Measurements from ENCODE around the gene ATP5IF1. TPM values are rescaled to one million over a fixed set of nuclear protein-coding genes. Genes with fewer than 3 reads are reported as not detected.
A peak's percentile ranks its signal among the peaks of the same experiment; 100 is the strongest.

ATP5IF1 gene
- total and polyA plus RNA-seq, 2 of the 4 experiments (the other 2 are of a cell fraction), result 33.7 to 105 TPM

DNA sequence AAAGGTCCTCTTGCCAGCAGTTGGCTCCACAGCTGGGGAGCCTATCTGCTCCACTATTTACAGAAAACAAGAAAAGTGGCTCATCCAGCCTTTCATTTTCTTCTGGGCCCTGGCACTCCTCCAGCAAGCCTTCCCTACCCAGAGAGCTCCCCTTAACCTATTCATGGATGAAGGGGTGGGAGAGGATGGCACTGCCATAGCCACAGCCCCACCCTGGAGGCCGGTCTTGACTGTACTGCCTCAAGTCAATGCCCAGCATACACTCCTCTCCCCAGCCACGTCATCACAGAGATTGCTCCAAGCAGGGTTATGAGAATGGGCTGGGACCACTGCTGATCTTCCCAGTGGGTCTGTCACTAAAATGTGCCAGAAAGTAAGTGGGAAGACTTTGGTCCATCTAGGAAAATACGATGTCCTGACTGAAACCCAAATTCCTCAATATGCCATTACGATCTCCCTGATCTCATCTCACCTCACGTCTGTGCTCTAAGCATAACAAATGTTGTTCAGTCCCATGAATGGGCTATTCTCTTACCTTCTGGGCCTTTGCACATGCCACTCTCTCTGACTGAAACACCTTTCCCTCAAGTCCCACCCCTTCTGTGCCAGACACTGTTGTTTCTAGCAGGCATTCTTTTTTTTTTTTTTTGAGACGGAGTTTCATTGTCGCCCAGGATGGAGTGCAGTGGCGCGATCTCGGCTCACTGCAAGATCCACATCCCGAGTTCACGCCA, 38.1 kb upstream of the ATP5IF1 start:
- H2BK120ac ChIP-seq (ENCODE audit: low read depth, low read length), result no peak overlapping the region
- dilution Hi-C loops (cut with HindIII; ENCODE audit: low sequenced_read_pairs, unreplicated experiment) (no loop called here), intact Hi-C loops (cut with micrococcal nuclease) (no loop called here), in situ Hi-C loops (cut with MboI; ENCODE audit: low sequenced_read_pairs) (no loop called here)
- H4K8ac ChIP-seq (ENCODE audit: low read depth in 2 of 2, low read length in 2 of 2), result no peak overlapping the region
- H3K4ac ChIP-seq (ENCODE audit: low read depth, low read length), result no peak overlapping the region
- H3K18ac ChIP-seq (ENCODE audit: low read depth, low read length), result no peak overlapping the region
- BruUV-seq (replicated peaks), result no TSS peak
- POLR2A ChIA-PET (ENCODE audit: unreplicated experiment), result no interaction called here
- no peak overlapping the region for H3K56ac ChIP-seq (ENCODE audit: extremely low read depth, insufficient read depth, low read length)
- H3K36me3 ChIP-seq (ENCODE audit: control insufficient read depth, insufficient read depth, low read length), result peaks cover 35% of the 10 kb centered on the region
- H2BK5ac ChIP-seq (ENCODE audit: low read depth, low read length, poor library complexity, severe bottlenecking), result no peak overlapping the region
- TF ChIP-seq RAD21 (IDR thresholded peaks at IDR 0.05; ENCODE audit: low read length) (no peak), FOS (IDR thresholded peaks at IDR 0.05; ENCODE audit: low read depth, low read length) (no peak), CHD1 (IDR thresholded peaks at IDR 0.05; ENCODE audit: low read depth, low read length) (no peak), RCOR1 (IDR thresholded peaks at IDR 0.05; ENCODE audit: insufficient replicate concordance, low read length) (no peak)
- no peak overlapping the region for H3K23ac ChIP-seq (ENCODE audit: low read depth, low read length)
- H4K20me1 ChIP-seq (ENCODE audit: insufficient read depth, low read length), result no peaks in the 10 kb centered on the region
- DNase-seq (no peak), ATAC-seq (ENCODE audit: low read depth) (no peak)
- H3K9me3 ChIP-seq (ENCODE audit: control insufficient read depth, insufficient read depth, low read length), result no peaks in the 10 kb centered on the region
- H3K27ac ChIP-seq (ENCODE audit: insufficient read depth, low read length), result no peak overlapping the region
- no peak overlapping the region for H4K91ac ChIP-seq (ENCODE audit: insufficient read depth, low read depth, low read length)
- no peak overlapping the region for H2BK20ac ChIP-seq (ENCODE audit: low read depth, low read length)
- peaks cover 2% of the 10 kb centered on the region; the same call in 1 of the 2 replicates for H3K4me1 ChIP-seq (ENCODE audit: control insufficient read depth, insufficient read depth, low read length)
- H3K14ac ChIP-seq (replicated peaks; ENCODE audit: low read depth, low read length), result no peak overlapping the region
- no peak overlapping the region for H3K4me3 ChIP-seq (ENCODE audit: insufficient read depth, low read depth, low read length)
- H3K9me1 ChIP-seq (ENCODE audit: insufficient read depth, low read length), result peaks cover 4% of the 10 kb centered on the region; the same call in 1 of the 2 replicates
- H3K9ac ChIP-seq (ENCODE audit: low read depth, low read length), result no peak overlapping the region
- peak overlapping the region; percentile 53 for H2AFZ ChIP-seq (replicated peaks; ENCODE audit: low read length, poor library complexity)
- CTCF ChIA-PET, result no interaction called here
- WGBS, 2 experiments (ENCODE audit: extremely low coverage in 2 of 2, insufficient read length in 1 of 2), result no CpG with 5 or more reads among the region's 12 CpGs
- no peaks in the 10 kb centered on the region for H3K27me3 ChIP-seq (ENCODE audit: control insufficient read depth, insufficient read depth, low read length)
- no peaks in the 10 kb centered on the region for H3K79me1 ChIP-seq (ENCODE audit: low read depth in 1 of 2, low read length in 2 of 2)
- no peak overlapping the region for H2AK5ac ChIP-seq (ENCODE audit: low read depth, low read length)
- H3K4me2 ChIP-seq (ENCODE audit: low read depth, low read length), result no peak overlapping the region
- H4K5ac ChIP-seq (ENCODE audit: low read depth, low read length), result no peak overlapping the region
- H2AK9ac ChIP-seq (replicated peaks; ENCODE audit: low read depth, low read length, poor library complexity), result no peak overlapping the region
- no peak overlapping the region for H2BK15ac ChIP-seq (ENCODE audit: low read depth, low read length)

Data from IMR-90 (cell line).